HAP-1 (cell line): ENCODE results near the gene TRABD.
A peak's percentile ranks its signal among the peaks of the same experiment; 100 is the strongest.

Experiments
- DNase-seq, 2 experiments: peaks; one replicate each; pipeline ENCODE4 v3.0.0-alpha.2; 2016 to 2020; ENCODE audit warnings: low spot score in 2 of 2
- H3K27me3 ChIP-seq: fragments of 250-450 bp; sonication (Bioruptor Pico); 2 replicates; pipeline ENCODE4 v1.5.1; 2020; ENCODE audit warnings: low read depth, mild to moderate bottlenecking, moderate library complexity
- H3K36me3 ChIP-seq: fragments of 250-450 bp; sonication (Bioruptor Pico); replicated peaks from 2 replicates; pipeline ENCODE4 v1.5.1; 2020; ENCODE audit warnings: mild to moderate bottlenecking
- H3K4me1 ChIP-seq: fragments of 250-450 bp; sonication (Bioruptor Pico); 2 replicates; pipeline ENCODE4 v1.5.1; 2020; ENCODE audit warnings: mild to moderate bottlenecking
- H3K4me3 ChIP-seq: fragments of 250-450 bp; sonication (Bioruptor Pico); 2 replicates; pipeline ENCODE4 v1.5.1; 2020; ENCODE audit warnings: mild to moderate bottlenecking, moderate library complexity
- H3K9me3 ChIP-seq: fragments of 250-450 bp; sonication (Bioruptor Pico); 2 replicates; pipeline ENCODE4 v1.5.1; 2020; ENCODE audit warnings: mild to moderate bottlenecking, moderate library complexity
- in situ Hi-C: fragments of 300-500 bp; cut with MboI; formaldehyde crosslinking; loops from 3 replicates; pipeline ENCODE4 v1.14.3; 2020; ENCODE audit warnings: low sequenced_read_pairs, inconsistent platforms, mixed read lengths

The TRABD gene

GRCh38 chr22:50192436-50193204 is 6.9 kb downstream of the TRABD start:
- Histone ChIP-seq H3K9me3 (no peaks in the 10 kb centered on the region), H3K27me3 (no peaks in the 10 kb centered on the region), H3K4me1 (peaks cover 15% of the 10 kb centered on the region), H3K4me3 (no peak overlapping the region), H3K36me3 (peaks cover 59% of the 10 kb centered on the region)
- DNase-seq = no peak
- in situ Hi-C loops = no loop called here

GRCh38 chr22:50193621-50194020 is 7.9 kb downstream of the TRABD start:
- Histone ChIP-seq H3K4me1 (peaks cover 15% of the 10 kb centered on the region), H3K9me3 (no peaks in the 10 kb centered on the region), H3K36me3 (peaks cover 61% of the 10 kb centered on the region), H3K4me3 (no peak overlapping the region), H3K27me3 (no peaks in the 10 kb centered on the region)
- in situ Hi-C loops = no loop called here
- DNase-seq = no peak

GRCh38 chr22:50194037-50194805 is 8.5 kb downstream of the TRABD start:
- no peak for DNase-seq
- Histone ChIP-seq H3K4me3 (no peak overlapping the region), H3K27me3 (no peaks in the 10 kb centered on the region), H3K9me3 (no peaks in the 10 kb centered on the region), H3K36me3 (peaks cover 61% of the 10 kb centered on the region), H3K4me1 (peaks cover 15% of the 10 kb centered on the region)
- in situ Hi-C loops = no loop called here

DNA sequence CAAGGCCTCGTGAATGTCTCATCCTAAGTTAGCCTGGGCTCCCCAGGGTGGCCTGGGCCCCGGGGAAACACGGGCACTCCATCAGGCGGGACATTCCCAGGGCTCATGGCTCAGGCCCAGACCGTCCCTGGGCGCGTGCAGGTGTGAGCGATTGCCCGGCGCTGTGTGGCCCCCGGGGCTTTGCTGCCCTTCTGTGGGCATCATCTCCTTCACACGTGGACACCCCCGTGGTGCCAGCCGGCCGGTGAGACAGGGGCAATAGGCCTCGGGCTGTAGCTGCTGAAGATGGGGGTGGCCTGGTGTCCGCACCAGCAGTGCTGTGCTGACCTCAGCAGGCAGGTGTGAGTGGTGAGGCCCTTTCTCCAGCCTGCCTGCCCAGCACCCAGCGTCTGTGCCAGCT is 10.5 kb downstream of the TRABD start:
- H3K9me3 ChIP-seq = no peaks in the 10 kb centered on the region
- H3K4me1 ChIP-seq = 0 out of 2 replicates have a peak, but pooled peaks cover 5% of the 10 kb centered on the region
- H3K4me3 ChIP-seq = no peak overlapping the region
- no peak for DNase-seq
- no peaks in the 10 kb centered on the region for H3K27me3 ChIP-seq
- in situ Hi-C loops = no loop called here
- peaks cover 64% of the 10 kb centered on the region for H3K36me3 ChIP-seq

DNA sequence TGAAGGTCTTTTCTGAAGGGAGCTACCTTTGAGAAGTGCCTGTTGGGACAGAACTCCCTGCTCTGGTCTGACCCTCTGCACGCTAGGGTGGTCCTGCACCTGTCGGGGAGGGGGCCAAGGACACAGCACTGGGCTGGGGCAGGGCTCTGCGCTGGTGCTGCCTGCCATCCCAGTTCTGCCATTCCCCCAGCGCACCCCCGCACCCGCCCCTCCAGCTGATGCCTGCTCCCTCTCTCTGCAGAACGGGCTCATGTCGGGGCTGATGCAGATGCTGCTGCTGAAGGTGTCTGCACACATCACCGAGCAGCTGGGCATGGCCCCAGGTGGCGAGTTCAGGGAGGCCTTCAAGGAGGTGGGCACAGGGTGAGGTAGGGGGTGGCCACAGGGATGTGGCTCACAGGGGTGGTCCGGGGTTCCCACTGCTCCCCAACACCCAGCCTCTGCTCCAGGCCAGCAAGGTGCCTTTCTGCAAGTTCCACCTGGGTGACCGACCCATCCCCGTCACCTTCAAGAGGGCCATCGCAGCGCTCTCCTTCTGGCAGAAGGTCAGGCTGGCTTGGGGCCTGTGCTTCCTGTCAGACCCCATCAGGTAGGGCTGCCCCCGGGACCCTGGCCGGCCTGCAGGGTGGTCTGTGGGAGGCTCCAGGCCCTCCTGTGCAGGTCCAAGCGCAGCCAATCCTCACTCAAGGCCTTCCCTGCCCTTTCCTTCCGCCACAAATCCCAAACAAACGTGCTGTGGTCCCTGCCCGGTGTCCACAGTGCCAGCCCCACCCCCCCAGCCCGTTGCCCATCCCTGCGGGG is 11.5 kb downstream of the TRABD start:
- in situ Hi-C loops = no loop called here
- no peak for DNase-seq
- Histone ChIP-seq H3K4me1 (0 out of 2 replicates have a peak, but pooled peaks cover 5% of the 10 kb centered on the region), H3K36me3 (peaks cover 54% of the 10 kb centered on the region), H3K27me3 (no peaks in the 10 kb centered on the region), H3K4me3 (no peak overlapping the region), H3K9me3 (no peaks in the 10 kb centered on the region)

- H3K36me3 ChIP-seq = peaks cover 51% of the 10 kb centered on the region
- H3K4me1 ChIP-seq = 0 out of 2 replicates have a peak, but pooled peaks cover 5% of the 10 kb centered on the region
- no peaks in the 10 kb centered on the region for H3K9me3 ChIP-seq
- H3K27me3 ChIP-seq = no peaks in the 10 kb centered on the region
- in situ Hi-C loops = no loop called here
- DNase-seq = no peak
- no peak overlapping the region for H3K4me3 ChIP-seq
Measured at GRCh38 chr22:50197856-50198623, 12.3 kb downstream of the TRABD start.

DNA sequence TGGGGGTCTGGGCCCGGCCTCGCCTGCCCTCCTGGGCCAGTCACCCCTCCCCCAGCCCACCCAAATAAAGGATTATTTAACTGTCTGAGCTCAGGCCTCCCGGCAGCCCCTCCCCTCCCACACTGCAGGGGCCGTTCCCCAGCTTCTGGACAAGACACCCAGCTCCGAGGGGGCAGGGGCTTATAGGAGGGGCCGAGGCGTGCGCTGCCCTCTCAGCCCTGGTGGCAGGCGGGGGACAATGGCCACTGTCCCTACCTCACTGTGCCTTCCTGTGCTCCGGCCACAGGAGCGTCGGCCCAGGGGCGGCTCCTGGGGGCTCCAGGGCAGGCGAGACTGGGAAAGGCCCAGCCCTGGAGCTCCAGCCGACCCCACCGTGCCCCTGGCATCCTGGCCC is 12.9 kb downstream of the TRABD start:
- no peaks in the 10 kb centered on the region for H3K27me3 ChIP-seq
- no peak overlapping the region for H3K4me3 ChIP-seq
- no peak for DNase-seq
- no peaks in the 10 kb centered on the region for H3K9me3 ChIP-seq
- H3K4me1 ChIP-seq = 0 out of 2 replicates have a peak, but pooled peaks cover 5% of the 10 kb centered on the region
- in situ Hi-C loops = no loop called here
- peaks cover 49% of the 10 kb centered on the region for H3K36me3 ChIP-seq

DNA sequence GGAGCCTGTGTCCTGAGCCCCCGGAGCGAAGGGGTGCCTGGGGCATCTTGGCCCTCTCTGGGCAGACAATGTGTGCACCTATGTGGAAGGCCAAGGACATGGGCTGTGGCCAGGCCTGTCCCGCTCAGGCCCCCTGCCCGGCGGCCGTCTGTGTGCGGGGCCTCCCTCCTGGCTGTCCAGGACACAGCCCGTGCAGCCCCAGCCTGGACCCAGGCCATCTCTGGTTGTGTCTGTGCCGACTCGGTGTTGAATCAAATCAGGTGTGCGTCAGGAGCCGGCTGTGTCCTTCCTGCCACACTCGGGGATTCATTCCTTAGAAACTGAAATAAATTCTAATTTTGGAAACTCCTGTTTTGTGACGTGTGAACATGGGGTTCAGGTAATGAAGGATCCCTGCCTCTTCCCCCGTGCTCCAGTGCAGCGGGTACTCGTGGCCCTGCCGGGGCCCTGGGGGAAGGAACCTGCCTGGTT is 13.6 kb downstream of the TRABD start:
- in situ Hi-C loops = no loop called here

DNA sequence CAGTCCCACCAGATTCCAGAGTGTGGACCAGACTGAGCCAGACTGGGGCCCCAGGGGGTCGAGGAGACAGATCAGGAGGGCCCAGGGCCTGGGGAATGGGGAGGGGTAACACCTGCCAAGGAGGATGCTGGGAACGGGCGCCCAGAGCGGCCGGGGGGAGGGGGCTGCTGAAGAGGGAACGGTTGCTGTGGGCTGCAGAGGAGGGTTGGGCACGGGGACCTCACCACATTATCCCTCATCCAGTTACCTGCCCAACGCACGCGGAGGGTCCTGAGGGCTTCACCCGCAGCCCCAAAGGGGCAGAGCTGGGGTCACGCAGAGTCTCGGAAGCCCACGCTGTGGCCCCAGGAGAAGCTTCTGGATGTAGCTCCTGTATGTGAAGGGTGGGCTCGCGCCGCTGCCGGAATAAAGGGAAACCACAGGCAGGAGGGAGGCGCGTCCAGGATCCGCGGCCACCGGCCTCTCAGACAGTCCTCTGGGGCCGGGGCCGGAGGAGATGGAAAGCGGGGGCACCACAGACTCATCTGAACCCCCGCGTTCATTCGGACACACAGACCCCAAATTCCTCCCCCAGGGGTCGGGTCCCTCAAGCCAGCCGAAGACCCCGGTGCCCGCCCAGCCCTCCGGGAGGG is 14.2 kb downstream of the TRABD start:
- H3K4me1 ChIP-seq = 0 out of 2 replicates have a peak, but pooled peaks cover 5% of the 10 kb centered on the region
- peaks cover 43% of the 10 kb centered on the region for H3K36me3 ChIP-seq
- in situ Hi-C loops = no loop called here
- H3K4me3 ChIP-seq = peak overlapping the region; percentile 50
- no peaks in the 10 kb centered on the region for H3K9me3 ChIP-seq
- H3K27me3 ChIP-seq = no peaks in the 10 kb centered on the region
- DNase-seq = peak in 1 of 2 experiments; percentile 56

More for the DNA sequence above, 13.6 kb downstream of the TRABD start:
- Histone ChIP-seq H3K4me3 (no peak overlapping the region), H3K9me3 (no peaks in the 10 kb centered on the region), H3K4me1 (0 out of 2 replicates have a peak, but pooled peaks cover 5% of the 10 kb centered on the region), H3K27me3 (no peaks in the 10 kb centered on the region), H3K36me3 (peaks cover 46% of the 10 kb centered on the region)
- no peak for DNase-seq

DNA sequence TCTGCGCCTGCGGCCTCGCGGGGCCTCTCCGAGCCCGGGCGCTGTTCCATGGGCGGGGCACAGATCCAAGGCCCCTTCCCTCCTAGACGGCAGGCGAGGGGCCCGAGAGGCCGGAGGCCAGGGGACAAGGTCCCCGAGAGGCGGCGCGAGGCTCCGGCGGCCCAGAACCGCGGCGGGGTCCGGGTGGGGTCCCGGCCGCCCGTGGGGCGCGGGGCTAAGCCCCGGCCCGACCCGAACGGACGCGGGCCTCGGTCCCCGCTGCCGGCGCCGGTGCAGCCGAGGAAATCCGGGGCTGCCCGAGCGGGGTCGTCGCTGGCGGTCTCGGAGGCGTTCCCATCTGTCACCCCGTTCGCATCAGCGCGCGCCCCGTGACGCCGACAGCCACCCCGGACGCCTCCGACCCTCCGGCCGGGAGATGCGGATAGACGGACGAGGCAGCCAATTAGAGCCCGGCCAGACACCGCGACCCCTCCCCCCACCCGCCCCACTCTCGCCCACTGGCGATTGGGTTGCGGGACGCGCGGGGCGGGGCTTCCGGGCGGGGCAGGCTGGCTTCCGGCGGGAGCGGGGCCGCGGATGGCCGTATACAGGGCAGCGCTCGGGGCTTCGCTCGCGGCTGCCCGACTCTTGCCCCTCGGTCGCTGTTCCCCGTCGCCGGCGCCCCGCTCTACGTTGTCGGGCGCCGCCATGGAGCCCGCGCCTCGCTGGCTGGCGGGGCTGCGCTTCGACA is 14.9 kb downstream of the TRABD start, which contains the start of gene SELENOO:
Gene SELENOO (plus strand): TSS at position 551 of the 730 bp plus-strand sequence. CDS start 26 bp downstream, at position 577.
- H3K9me3 ChIP-seq = no peaks in the 10 kb centered on the region
- 0 out of 2 replicates have a peak, but pooled peaks cover 5% of the 10 kb centered on the region for H3K4me1 ChIP-seq
- in situ Hi-C loops = no loop called here
- H3K4me3 ChIP-seq = peak within 1 kb of the TSS; percentile 50
- peaks cover 42% of the 10 kb centered on the region for H3K36me3 ChIP-seq
- no peaks in the 10 kb centered on the region for H3K27me3 ChIP-seq
- peak; percentile 76 to 93 for DNase-seq

GRCh38 chr22:50201191-50202129 is 15.7 kb downstream of the TRABD start:
- in situ Hi-C loops = no loop called here
- 0 out of 2 replicates have a peak, but pooled peaks cover 5% of the 10 kb centered on the region for H3K4me1 ChIP-seq
- no peaks in the 10 kb centered on the region for H3K9me3 ChIP-seq
- DNase-seq = no peak
- peaks cover 39% of the 10 kb centered on the region for H3K36me3 ChIP-seq
- H3K27me3 ChIP-seq = no peaks in the 10 kb centered on the region
- peak overlapping the region; percentile 50 for H3K4me3 ChIP-seq
